GM19467 (cell line): ENCODE measurements around the gene LTC4S.
"Not testable (repeated sequence)": the region's sequence is repeated elsewhere in the genome, so short reads cannot be mapped to it uniquely, and the experiment has no call there.

ENCODE experiments used
- ATAC-seq: cut with Tn5 transposase; IDR thresholded peaks from one replicate; pipeline ENCODE4 v1.9.1; 2021; ENCODE audit warnings: mild to moderate bottlenecking, moderate library complexity; ENCODE audit not compliant: unreplicated experiment

LTC4S gene

DNA sequence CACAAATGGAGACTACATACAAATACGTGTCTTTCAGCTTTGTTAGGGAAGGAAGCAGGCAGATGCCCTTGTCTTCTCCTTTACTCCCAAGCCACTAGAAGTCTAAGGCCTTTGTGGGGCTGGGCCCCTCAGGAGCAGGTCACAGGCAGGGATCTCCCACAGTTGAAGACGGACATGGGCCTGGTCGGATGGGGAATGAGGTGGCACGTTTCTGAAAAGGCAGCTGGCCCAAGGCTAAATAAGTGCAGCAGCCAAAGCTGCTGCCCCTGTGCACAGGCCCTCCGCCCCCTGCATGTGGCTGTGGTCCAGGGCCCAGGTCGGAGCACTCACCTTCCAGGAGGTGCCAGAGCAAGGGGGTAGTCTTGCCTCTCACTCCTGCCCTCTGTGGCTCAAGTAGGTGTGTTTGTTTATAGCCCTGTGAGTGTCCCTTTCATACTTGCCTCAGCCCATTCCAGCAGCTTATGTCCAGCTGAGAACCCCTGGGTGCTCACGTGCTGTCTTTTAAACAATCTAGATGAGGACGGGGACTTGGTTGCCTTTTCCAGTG is 28.7 kb downstream of the LTC4S start:
- no peak for ATAC-seq

DNA sequence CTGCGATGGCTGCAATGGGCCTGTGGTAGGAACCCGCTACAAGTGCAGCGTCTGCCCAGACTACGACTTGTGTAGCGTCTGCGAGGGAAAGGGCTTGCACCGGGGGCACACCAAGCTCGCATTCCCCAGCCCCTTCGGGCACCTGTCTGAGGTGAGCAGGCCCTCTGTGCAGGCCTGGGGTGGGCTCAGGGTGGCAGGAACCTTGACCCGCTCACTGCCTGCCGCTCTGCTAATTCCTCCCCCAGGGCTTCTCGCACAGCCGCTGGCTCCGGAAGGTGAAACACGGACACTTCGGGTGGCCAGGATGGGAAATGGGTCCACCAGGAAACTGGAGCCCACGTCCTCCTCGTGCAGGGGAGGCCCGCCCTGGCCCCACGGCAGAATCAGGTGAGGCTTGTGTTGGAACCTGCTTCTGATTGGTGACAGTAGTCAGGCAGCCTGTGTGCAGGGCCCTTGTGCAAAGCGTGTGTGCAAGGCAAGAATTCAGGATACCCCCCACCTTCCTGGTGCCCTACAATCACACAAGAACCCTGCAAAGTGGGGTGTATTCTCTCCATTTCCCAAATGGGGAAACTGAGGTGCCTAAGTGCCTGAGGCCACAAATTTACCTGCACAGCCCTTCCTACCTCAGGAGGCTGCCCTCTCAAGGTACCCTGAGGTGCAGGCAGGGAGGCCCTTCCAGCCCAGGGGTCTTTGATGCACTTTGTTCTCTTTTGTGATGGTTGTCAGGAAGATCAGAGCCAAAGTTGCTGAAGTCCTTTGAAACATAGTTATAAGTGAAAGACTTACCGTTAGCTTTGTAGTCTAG is 30.4 kb downstream of the LTC4S start:
- no peak for ATAC-seq

DNA sequence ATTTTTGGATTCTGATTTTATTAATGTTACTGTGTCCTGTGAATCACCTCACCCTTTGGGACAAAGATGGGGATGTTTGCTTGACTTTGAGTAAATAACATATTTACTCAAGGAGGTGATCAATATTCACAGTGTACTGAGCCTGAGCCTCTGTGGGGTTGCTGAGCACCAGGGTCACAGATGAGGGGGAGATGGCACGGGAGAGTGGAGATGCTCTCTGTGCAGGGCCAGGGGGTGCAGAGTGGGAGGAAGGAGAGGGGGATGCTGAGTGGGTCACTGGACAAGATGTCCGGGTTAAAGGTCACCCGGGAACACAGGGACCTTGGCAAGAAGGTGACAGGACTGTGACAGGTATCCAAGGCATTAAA is 30.9 kb downstream of the LTC4S start:
- ATAC-seq = no peak

DNA sequence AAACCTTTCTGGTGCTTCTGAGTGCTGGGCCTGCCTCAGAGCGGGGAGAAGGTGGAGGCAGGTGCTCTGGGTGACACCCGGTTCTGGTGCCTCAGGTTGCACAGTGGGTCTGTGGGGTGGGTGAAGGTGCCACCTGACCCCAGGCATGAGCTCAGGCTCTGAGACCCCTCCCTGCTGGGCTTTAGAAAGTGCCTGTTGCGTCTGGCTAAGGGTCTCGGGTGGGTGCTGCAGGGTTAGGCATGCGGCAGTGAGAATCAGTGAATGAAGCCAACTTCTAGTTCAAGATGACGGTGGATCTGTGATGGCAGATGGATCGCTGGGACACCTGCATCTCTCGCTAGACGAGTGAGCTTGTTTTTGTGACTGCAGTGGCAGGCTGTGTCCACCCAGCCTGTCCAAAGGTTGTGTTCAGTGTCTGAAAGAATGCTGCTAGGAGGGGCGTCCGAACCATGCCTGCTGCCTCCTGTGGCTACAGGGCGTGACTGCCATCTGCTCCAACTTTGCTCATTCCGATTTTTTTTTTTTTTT is 31.9 kb downstream of the LTC4S start:
- no peak for ATAC-seq

DNA sequence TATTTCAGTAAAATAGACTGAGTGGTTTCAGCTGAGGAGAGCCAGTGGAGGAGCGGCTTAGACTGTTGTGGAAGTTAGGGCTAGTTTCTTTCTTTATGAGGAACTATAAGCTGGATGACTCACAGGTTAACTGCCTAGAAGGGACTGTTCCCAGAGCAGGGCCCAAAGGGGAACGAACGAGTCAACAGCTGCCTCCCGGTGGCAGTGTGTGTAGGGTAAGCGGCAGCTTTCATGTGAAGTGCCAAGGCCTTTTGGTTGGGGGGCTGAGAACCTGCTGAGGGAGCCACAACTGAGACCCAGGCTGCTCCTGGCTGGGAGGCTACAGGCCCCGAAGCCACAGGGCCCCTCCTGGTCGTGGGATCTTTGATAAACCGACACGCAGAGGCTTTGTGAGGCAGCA is 33.9 kb downstream of the LTC4S start:
- no peak for ATAC-seq

DNA sequence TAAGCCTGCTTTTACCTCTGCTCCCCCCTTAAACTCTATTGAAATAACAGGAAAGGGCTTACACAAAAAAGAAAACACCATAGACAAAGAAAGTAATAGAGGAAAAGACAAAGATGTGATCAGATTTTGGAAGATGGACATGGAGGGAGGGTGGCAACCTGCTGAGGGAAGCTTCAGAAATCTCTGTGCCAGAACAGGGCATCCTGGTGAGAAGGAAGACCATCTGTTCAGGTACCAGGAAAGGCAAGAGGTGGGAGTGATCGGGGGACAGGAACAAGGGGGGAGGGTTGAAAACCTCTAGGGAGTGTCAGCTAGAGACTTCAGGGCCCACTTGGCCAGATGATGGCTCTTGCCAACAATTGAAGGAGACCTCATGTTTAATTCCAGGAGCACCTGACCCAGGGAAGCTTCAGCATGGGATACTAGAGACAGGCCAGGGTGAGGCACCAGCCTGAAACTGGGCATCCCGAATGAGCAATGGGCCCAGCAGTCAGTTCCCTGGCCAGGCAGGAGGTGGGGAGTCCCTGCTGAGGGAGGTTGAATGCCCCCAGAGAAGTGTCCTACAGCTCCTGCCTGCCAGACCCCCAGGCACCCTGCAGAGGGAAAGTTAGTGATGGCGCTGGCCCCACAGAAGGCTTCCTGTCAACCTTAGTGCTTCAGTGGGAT is 35.1 kb downstream of the LTC4S start:
- ATAC-seq = no peak

DNA sequence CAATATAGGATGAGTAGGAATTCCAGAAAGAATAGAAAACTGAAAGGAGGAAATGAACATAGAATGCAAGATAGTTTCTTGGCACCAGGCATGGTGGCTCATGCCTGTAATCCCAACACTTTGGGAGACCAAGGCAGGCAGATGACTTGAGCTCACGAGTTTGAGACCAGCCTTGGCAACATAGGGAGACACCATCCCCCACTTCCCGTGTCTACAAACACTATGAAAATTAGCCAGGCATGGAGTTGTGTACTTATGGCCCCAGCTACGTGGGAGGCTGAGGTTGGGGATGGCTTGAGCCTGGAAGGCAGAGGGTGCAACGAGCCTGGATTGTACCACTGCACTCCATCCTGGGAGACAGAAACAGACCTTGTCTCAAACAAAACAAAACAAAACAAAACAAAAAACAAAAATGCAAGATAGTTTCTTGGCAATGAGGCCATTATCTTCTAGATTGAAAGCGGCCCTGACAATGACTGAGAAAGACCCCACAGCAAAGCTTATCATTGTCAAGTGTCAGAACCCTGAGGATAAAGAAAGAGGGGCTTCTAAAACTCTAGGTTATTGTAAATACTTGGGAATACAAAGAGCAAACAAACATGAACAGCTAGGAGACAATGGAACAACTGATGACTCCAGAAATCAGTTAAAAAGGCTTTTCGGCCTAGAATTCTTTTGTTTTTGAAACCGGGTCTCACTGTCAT is 36.1 kb downstream of the LTC4S start:
- no peak for ATAC-seq

DNA sequence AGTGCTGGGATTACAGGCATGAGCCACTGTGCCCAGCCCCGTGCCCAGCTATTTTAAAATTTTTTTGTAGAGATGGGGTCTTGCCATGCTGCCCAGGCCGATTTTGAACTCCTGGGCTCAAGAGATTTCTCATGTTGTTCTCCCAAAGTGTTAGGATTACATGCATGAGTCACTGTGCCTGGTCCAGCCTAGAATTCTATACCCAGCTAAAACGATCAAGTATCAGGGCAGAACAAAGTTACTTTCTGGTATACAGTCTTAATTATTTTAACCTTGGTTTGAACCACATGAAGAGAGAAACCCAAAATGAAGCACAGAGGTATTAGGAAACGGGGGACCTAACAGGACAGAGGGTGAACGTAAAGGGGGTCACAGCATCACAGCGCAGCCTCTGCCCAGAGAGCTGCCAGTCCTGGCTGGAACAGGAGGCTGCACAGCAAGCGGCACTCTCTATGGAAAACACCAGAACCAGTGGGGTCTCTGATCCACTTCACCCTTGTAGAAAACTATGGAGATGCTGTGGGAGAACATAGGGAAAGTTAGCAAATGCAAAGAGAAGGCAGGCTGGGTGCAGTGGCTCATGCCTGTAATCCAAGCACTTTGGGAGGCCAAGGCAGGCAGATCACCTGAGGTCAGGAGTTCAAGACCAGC is 37.2 kb downstream of the LTC4S start:
- no peak for ATAC-seq

DNA sequence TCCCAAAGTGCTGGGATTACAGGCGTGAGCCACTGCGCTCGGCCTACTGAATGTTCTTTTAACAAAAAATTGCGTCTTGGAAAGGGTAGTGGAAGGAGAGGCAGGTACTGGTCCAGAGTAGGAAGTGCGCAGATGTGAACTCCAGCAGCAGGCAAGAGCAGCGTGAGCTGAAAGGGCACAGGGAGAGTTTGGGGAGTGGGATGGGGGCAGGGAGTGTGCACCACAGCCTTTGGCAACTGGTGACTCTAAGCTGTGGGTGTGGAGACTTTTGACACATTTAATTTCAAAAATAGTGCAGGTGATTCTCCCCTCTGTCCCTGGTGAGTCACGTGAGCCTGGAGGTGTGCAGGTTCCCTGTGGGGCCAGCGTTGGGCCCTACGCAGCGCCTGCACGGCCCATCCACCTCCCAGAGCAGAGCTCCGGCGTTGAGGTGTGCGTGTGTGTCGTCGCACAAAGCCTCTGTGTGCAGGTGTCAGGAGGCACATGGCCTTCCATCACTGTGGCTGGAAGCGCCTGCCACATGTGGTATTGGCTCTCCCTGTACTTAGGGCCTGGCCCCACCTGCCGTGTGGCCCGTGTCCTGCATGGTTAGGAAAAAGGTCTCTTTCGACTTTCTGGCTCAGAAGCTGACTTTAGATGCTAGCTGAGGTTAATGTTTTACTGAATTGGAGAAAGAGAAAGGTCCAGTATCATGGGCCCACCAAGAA is 38.4 kb downstream of the LTC4S start:
- ATAC-seq = no peak

DNA sequence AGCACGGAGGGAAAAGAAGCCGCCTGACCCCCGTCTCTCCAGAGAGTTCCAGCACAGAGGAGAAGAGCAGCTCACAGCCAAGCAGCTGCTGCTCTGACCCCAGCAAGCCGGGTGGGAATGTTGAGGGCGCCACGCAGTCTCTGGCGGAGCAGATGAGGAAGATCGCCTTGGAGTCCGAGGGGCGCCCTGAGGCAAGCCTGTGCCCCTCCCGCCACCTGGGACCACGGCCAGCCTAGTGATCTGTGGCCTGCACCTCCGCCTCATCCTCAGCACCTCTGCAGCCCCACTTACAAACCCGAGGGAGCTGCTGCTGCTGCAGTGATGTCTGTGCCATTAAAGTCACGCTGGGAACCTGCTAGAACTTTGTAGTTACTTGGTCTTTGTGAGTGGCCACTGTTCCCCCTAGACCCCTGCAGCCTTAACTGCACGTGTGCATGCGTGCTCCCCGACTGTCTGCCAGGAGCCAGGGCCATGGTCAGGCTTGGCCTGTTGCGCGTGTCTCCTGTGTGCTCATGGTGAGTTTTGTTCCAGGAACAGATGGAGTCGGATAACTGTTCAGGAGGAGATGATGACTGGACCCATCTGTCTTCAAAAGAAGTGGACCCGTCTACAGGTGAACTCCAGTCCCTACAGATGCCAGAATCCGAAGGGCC is 39.4 kb downstream of the LTC4S start:
- no peak for ATAC-seq

DNA sequence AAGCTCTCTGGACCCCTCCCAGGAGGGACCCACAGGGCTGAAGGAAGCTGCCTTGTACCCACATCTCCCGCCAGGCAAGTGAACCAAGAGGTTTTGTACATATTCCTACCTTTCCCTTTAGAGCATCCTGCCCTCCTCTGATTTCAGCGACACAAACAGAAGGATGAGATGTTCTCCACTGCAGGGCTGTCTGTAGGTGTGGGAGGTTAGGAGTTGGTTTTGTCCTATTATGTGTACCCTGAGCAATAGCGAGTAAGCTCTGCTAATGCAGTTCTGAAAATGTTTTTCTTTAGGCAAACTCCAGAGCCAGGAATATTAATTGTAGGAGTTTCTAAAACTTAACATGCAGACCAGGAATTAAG is 39.9 kb downstream of the LTC4S start:
- no peak for ATAC-seq

DNA sequence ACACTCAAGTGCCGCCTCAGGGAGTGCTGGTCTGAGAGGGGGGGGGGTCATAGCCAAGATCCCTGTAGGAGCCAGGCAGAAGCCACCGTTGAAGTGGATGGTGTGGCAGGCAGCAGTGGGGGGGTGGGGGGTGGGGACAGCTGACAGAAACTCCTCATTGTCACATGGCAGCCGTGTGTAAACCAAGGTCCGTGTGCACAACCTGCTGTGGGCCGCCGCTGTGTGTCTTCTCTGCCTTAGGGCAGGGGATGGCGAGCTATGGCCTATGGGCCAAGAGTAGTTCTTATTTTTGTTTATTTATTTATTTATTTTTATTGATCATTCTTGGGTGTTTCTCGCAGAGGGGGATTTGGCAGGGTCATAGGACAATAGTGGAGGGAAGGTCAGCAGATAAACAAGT is 40.3 kb downstream of the LTC4S start:
- no peak for ATAC-seq

DNA sequence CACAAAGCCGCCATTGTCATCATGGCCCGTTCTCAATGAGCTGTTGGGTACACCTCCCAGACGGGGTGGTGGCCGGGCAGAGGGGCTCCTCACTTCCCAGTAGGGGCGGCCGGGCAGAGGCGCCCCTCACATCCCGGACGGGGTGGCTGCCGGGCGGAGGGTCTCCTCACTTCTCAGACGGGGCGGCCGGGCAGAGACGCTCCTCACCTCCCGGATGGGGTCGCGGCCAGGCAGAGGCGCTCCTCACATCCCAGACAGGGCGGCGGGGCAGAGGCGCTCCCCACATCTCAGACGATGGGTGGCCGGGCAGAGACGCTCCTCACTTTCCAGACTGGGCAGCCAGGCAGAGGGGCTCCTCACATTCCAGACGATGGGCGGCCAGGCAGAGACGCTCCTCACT is 41.1 kb downstream of the LTC4S start:
- not testable (repeated sequence) for ATAC-seq

DNA sequence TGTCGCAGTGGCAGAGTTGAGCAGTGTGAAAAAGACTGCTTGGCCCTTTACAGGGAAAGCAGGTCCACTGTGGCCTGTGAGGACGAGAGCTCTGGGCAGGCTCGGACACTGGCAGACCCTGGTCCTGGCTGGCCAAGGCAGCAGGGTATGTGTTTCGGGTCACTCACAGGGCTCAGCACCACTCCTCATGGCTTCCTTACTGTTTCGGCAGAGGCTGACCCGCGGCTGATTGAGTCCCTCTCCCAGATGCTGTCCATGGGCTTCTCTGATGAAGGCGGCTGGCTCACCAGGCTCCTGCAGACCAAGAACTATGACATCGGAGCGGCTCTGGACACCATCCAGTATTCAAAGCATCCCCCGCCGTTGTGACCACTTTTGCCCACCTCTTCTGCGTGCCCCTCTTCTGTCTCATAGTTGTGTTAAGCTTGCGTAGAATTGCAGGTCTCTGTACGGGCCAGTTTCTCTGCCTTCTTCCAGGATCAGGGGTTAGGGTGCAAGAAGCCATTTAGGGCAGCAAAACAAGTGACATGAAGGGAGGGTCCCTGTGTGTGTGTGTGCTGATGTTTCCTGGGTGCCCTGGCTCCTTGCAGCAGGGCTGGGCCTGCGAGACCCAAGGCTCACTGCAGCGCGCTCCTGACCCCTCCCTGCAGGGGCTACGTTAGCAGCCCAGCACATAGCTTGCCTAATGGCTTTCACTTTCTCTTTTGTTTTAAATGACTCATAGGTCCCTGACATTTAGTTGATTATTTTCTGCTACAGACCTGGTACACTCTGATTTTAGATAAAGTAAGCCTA is 42.6 kb downstream of the LTC4S start:
- no peak for ATAC-seq

DNA sequence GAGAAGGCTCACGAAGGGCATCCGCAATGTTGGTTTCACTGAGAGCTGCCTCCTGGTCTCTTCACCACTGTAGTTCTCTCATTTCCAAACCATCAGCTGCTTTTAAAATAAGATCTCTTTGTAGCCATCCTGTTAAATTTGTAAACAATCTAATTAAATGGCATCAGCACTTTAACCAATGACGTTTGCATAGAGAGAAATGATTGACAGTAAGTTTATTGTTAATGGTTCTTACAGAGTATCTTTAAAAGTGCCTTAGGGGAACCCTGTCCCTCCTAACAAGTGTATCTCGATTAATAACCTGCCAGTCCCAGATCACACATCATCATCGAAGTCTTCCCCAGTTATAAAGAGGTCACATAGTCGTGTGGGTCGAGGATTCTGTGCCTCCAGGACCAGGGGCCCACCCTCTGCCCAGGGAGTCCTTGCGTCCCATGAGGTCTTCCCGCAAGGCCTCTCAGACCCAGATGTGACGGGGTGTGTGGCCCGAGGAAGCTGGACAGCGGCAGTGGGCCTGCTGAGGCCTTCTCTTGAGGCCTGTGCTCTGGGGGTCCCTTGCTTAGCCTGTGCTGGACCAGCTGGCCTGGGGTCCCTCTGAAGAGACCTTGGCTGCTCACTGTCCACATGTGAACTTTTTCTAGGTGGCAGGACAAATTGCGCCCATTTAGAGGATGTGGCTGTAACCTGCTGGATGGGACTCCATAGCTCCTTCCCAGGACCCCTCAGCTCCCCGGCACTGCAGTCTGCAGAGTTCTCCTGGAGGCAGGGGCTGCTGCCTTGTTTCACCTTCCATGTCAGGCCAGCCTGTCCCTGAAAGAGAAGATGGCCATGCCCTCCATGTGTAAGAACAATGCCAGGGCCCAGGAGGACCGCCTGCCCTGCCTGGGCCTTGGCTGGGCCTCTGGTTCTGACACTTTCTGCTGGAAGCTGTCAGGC is 43.6 kb downstream of the LTC4S start:
- ATAC-seq = no peak

DNA sequence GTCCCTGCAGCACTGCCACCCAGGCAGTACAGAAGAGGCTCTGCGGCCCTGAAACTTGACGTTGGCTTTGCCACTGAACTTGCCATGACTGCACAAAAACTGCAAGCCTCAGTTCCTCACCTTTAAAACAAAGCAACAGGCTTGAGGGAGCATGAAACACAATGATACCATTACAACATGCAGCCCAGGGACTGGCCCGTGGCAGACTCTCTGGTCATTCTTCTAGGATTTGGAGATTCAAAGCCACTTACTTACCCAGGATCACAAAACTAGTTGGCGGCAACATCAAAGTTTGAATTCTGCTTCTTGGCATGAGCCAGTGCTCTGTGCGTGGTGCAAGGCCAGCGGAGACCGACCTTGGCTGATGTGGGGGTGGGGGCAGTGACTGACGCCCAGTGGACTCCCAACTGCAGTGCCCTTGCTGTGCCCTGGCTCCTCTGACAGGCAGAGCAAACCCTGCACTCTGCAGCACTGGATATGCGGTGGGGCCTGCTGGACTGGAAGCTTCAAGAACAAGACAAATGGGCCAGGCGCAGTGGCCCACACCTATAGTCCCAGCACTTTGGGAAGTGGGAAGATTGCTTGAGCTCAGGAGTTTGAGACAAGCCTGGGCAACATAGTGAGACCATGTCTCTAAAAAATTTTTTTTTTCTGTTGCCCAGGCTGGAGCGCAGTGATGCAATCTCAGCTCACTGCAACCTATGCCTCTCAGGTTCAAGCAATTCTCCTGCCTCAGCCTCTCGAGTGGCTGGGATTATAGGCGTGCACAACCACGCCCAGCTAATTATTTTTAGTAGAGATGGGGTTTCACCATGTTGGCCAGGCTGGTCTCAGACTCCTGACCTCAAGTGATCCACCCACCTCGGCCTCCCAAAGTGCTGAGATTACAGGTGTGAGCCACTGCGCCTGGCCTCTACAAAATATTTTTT is 45.8 kb downstream of the LTC4S start:
- no peak for ATAC-seq

DNA sequence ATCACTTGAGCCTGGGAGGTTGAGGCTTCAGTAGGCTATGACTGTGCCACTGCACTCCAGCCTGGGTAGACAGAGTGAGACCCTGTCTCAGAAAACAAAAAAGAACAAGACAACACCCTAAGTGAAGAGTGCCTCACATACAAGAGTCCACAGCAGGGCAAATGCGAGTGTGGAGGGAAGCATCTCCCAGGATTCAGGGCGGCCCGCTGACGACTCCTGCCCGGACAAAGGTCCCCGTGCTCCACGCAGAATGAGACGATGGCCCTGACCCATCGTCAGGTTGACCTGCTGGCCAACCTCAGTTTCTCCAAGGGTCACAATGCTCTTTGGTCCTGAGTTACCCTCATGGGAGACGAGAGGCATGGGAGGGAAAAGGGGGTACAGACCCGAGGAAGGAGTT is 46.5 kb downstream of the LTC4S start:
- no peak for ATAC-seq
